HG03159 (cell line): Measurements from ENCODE around the gene PRRT2.
A peak's percentile ranks its signal among the peaks of the same experiment; 100 is the strongest.
"Not testable (repeated sequence)": the region's sequence is repeated elsewhere in the genome, so short reads cannot be mapped to it uniquely, and the experiment has no call there.

Experiments used
- ATAC-seq: cut with Tn5 transposase; IDR thresholded peaks from one replicate; pipeline ENCODE4 v1.9.1; 2021; ENCODE audit warnings: mild to moderate bottlenecking, moderate library complexity; ENCODE audit not compliant: unreplicated experiment

The PRRT2 gene

DNA sequence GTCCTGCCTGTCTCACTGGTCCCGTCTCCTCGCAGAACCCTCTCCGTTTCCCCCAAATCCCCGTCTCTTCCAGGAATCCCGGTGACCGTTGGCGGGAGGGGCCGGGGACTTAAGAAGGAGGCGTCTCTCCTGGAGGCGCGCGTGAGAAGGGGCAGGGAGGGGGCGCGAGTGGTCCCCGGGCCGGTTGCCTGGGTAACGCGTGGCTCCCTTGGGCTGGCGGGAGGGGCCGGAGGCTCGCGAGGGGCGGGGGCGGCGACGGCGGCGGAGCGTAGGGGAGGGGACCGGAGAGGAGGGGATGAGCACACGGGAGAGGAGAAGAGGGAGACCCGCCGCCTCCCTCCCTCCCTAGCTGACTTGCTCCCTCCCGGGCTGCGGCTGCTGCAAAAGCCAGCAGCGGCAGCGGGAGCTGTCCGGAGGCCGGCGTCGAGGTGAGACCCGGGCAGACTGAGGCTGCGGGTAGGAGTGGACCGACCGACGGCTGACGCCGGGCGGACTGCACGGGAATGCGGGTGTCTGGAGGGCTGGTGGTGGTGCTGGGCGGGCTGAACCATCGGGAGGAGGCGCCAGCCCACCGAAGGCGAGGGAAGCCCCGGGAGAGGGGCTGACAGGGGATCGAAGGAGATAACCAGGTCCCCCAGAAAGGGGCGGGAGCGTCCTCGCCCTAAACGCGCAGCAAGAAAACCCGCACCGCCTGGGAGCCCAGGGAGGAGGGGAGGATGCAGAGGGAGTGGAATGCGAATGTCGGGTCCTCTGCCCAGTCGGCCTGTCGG, at the start of gene PRRT2:
Gene PRRT2 (plus strand): TSS at position 298 of the 770 bp plus-strand sequence. CDS start 862 bp downstream, outside the sequence.
- ATAC-seq = no peak

DNA sequence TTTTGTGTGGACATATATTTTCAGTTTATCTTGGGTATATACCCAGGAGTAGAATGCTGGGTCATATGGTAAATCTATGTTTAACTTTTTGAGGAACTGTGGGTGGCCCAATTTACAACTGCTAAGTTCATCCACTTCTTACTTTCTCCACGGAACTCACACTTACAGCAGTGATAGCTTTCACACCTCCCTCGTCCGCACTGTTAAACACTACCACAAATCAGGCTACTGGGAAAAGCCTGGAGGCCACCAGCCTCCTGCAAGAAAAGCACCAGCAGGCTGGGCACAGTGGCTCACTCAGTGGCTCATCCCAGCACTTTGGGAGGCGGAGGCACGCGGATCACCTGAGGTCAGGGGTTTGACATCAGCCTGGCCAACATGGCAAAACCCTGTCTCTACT, 48.7 kb upstream of the PRRT2 start:
- no peak for ATAC-seq

DNA sequence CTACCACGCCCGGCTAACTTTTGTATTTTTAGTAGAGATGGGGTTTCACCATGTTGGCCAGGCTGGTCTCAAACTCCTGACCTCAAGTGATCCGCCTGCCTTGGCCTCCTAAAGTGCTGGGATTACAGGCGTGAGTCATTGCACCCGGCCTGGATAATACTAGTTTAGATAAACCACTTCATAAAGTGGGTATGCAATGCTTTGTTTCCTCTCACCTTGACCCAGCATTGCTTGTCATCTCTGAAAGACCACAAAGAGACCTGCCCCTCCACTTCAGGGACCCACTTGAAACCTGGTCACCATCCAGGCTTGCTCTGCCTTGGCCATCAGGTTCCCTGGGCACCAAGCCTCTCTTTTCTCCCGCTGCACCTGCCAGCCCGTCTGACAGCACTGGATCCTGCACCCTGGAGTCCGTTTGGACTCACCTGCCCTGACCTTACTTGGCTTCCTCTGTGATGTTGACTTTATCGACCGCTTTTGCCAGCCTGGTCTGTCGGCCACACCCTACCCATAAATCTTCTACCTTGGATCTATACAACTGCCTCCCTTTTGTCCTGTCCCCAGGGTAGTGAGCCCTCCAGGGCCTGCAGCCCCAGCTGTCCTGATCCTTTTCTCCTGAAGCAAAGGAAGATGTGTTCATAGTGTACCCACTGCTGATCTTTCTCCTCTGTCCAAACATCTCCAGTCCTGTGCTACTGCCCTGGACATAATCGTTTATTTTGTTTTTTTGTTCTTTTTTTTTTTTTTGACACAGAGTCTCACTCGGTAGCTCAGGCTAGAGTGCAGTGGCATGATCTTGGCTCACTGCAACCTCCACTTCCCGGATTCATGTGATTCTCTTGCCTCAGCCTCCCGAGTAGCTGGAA, 46.6 kb upstream of the PRRT2 start:
- ATAC-seq = no peak

DNA sequence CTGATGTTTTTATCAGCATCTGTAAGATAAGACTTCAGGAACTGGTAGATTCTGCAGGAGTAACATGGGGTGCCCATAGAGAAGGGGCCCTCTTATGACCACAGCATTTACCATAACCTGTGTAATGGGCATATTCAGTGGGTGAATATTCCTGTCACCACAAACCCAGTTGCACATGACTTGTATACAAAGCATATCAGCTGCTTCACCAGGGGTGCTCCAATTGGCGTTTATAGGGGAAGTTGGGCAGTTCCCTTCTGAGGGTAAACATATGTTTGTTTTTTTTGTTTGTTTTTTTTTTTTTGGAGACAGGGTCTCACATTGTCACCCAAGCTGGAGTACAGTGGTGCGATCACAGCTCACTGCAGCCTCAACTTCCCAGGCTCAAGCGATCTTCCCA, 45.4 kb upstream of the PRRT2 start:
- ATAC-seq = no peak

DNA sequence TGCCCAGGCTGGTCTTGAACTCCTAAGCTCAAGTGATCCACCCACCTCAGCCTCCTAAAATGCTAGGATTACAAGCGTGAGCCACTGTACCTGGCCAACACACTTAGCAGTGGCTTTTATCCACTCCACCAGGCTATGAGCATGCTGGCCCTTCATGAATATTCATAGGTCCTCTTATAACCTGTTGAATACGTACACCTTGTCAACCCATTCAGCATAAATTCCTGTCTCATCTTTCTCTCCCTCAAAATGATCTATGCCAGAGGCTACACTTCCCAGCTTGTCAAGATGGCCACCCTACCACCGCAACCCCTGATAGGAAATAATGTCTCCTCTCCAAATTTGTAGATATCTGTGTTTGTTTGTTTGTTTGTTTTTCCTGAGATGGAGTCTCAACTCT, 44.9 kb upstream of the PRRT2 start:
- no peak for ATAC-seq

DNA sequence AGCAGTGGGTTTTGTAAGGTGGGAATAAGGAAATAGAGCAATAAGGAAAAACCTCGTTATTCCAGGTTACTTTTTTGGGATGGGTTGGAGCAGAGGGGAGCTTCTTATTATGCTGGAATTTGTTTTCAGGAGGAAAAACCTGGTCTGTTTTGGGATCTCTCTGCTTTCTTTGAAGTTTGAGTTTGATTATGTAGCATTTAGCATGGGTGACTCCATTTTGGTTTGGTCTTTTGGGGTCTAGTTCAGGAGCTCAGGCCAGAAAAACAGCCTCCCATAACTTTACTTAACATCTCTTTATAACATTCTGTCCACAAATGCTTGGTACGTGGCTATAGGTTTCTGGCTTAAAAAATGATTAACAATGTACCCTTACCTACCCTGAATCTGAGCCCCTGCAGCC, 42.5 kb upstream of the PRRT2 start:
- ATAC-seq = no peak

DNA sequence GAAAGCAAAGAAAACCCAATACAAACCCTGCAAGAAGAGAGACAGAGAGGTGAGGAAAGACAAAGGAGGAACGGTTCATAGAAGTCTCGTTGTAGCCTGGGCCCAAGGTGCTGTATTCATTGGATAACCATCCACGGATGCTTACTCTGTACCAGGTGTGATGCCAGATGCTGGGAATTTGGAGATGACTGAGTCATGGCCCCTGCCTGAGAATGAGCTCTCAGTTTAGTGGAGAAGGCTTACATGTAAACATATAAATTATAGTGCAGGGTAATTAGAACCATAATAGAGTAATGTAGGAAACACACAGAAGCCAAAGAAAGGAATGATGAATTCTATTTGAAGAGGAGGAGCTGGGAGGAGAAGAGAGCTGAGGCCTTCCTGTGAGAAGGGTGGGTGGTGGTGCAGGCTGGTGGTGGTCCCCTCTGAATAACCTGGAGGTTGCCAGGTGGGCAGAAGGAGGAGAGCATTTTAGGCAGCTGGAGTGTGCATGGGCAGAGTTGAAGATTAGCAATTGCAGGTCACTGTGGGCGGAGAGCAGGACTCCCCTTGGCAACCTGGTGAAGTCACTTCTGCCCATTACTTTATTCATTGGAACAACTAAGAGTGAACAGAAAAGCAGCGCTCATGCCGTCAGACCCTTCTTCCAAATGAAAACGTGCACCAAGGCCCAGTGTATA, 41.6 kb upstream of the PRRT2 start:
- ATAC-seq = no peak

DNA sequence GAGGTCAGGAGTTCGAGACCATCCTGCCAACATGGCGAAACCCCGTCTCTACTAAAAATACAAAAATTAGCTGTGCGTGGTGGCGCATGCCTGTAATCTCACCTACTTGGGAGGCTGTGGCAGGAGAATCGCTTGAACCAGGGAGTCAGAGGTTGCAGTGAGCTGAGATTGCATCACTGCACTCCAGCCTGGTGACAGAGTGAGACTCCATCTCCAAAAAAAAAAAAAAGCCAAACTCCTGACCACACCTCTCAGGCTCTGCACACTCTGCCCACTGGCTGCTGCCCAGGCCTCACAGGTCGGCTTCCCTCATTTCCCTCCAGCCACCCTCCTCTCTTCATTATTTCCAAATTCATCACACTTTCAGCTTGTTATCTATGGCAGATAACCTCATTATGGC, 39.7 kb upstream of the PRRT2 start:
- ATAC-seq = not testable (repeated sequence)

DNA sequence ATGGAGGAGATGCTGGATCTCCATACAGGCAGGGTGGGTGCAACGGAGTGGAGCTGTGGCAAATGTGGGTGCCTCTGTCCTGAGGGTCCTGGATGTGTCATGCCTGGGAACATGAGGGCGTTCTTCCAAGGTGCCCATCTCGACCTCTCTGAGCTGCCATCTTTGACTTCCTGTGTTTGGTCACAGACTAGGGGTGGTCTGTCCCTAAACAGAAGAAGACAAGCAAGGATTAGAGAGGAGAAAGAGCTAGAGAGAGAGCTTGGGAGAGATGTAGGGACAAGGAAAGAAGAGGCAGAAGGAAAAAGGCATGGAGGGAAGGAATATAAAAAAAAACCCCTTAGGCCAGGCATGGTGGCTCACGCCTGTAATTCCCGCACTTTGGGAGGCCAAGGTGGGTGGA, 37.3 kb upstream of the PRRT2 start:
- ATAC-seq = no peak

DNA sequence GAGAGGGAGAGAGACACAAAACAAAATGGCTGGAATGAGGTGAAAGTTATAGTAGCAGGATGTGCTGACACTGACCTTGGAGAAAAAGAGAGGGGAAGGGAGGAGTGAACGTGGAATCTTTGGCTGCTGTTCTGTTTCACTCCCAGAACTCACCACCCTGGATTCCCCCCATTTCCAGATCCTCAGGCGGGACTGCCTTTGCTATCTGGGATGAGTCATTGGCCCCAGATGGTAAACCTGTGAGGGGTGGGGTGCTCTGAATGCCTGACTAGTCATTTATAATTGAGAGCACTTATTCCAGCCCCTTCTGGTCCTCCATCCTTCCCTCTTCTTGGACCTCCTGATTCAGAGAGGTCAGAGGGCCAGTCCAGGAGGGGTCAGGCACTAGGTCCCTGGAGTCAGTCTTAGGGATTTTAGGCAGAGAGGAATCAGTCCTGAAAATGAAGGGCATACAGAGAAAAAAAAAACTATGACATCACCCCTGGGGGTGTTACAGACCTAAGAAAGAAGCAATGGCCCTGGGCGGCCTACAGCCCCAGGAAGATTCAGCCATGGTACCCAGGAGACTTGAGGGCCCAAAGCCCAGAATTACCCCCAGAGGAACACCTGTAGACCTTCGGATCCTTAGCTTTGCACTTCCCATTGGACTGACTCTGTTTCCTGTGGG, 36.1 kb upstream of the PRRT2 start:
- no peak for ATAC-seq

DNA sequence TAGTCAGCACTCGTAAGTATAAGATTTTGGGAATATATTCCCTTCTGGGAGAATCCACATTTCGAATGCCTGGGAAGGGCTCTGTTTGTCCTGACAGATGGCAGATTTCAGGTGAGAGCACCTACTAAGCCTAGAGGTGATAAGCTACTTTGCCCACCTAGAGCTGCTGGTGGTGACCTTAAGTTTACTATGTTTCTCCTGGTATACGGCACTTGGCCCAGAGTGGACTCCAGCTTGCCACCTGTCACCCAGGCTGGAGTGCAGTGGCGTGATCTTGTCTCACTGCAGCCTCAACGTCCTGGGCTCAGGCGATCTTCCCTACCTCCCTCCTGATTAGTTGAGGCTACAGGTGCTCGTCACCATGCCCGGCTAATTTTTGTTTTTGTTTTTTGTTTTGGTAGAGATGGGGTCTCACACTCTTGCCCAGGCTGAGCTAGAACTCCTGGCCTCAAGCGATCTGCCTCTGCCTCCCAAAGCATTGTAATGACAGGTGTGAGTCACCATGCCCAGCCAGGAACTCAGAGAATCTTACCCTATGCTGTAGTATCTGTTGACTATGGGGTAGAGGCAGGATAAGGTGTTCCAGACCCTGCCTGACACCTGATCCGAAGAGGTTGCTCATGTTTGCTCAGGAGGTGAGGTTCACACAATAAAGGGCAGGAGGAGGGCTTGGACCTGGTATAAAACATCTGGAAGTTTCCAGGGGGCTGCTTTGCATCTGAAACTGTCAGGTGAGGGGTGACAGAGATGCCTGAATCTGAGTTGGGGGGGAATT, 34.2 kb upstream of the PRRT2 start, which contains the start of gene ZG16:
Gene ZG16 (plus strand): TSS at position 681 of the 775 bp plus-strand sequence. CDS start 1,011 bp downstream, outside the sequence.
- no peak for ATAC-seq

DNA sequence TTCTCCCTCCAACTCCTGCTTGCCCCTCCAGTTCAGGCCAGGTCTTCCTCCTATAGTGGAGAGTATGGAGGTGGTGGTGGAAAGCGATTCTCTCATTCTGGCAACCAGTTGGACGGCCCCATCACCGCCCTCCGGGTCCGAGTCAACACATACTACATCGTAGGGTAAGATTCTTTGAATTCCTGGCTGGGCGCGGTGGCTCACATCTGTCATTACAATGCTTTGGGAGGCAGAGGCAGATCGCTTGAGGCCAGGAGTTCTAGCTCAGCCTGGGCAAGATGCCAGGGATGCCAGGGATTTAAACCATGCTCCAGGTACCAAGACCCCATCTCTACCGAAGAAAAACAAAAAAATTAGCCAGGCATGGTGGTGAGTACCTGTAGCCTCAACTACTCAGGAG, 32.5 kb upstream of the PRRT2 start:
- no peak for ATAC-seq

DNA sequence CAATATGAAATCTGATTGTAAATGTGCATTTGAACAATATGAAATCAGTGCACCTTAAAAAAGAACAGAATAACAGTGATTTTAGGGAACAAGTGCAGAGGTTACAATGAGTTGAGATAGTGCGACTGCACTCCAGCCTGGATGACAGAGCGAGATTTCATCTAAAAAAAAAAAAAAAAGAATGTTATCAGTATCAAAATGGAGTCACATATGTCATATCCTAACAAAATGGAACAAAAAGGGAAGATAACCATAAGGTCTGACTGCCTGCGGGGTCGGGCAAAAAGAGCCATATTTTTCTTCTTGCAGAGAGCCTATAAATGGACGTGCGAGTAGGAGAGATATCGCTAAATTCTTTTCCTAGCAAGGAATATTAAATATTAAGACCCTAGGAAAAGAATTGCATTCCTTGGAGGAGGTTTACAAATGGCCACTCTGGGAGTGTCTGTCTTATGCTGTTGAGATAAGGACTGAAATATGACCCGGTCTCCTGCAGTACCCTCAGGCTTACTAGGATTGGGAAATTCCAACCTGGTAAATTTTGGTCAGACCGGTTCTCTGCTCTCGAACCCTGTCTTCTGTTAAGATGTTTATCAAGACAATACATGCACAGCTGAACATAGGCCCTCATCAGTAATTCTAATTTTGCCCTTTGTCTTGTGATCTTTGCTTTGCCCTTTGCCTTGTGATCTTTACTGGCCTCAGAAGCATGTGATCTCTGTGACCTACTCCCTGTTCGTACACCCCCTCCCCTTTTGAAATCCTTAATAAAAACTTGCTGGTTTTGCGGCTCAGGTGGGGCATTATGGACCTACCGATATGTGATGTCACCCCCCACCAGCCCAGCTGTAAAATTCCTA, 28.7 kb upstream of the PRRT2 start:
- ATAC-seq = not testable (repeated sequence)

DNA sequence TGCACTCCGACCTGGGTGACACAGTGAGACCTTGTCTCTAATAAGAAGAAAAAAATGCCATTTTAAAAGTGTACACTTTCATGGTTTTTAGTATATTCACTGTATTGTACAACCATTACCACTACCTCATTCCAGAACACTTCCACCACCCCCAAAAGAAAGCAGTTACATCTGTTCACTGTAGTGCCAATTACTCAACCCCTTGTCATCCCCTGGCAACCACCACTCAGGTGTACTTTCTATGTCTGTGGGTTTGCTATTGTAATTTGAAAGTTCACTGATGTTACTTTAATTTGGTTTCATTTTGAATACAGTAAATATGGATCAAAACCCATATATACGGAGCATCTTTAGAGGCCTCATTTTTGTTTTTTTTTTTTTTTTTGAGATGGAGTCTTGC, 27.8 kb upstream of the PRRT2 start:
- ATAC-seq = no peak

DNA sequence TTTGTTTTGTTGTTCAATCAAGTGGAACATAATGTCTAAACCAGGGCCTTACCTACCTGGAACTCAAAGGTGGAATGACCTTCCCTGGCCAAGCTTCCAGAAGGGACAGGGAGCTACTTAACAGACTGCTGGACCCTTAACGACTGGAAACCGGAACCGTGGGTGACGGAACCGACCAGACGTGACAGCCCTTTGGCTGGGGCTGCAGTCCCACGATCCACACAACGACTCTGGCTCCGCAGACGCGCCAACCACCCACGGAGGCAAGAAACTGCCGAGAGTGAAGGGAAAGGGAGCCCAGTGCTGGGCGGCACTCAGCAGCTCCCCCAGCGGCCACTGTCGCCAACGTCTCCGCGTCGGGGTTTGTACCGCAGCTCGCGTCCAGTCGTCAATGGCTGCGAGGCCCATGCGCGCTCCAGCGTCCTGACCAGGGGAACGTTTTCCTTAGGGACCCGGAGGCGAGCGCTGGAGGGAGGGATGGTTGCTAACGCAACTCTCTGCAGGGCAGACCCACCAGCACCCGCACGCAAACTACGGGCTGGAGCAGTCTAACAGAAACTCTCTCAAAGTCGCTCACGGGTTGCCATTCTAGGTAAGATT, 27.0 kb upstream of the PRRT2 start:
- ATAC-seq = no peak

DNA sequence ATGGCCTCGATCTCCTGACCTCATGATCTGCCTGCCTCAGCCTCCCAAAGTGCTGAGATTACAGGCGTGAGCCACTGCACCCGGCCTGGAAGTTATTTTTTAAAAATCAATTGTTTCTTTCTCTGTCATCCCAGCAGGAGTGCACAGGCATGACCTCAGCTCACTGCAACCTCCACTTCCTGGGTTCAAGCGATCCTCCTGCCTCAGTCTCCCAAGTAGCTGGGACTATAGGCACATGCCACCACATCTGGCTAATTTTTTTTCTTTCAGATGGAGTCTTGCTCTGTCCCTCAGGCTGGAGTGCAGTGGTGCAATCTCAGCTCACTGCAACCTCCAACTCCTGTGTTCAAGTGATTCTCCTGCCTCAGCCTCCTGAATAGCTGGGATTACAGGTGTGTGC, 24.8 kb upstream of the PRRT2 start:
- not testable (repeated sequence) for ATAC-seq

DNA sequence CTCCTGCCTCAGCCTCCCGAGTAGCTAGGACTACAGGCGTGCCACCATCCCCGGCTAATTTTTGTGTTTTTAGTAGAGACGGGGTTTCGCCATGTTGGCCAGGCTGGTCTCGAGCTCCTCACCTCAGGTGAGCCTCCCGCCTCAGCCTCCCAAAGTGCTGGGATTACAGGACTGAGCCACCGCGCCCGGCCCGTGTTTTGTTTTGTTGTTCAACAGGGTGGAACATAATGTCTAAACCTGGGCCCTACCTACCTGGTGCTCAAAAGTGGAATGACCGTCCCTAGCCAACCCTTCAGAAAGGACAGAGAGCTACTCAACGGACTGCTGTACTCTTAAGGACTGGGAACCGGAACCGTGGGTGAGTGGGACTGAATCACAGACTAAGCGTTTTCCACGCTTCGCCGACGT, 22.2 kb upstream of the PRRT2 start:
- ATAC-seq = no peak

DNA sequence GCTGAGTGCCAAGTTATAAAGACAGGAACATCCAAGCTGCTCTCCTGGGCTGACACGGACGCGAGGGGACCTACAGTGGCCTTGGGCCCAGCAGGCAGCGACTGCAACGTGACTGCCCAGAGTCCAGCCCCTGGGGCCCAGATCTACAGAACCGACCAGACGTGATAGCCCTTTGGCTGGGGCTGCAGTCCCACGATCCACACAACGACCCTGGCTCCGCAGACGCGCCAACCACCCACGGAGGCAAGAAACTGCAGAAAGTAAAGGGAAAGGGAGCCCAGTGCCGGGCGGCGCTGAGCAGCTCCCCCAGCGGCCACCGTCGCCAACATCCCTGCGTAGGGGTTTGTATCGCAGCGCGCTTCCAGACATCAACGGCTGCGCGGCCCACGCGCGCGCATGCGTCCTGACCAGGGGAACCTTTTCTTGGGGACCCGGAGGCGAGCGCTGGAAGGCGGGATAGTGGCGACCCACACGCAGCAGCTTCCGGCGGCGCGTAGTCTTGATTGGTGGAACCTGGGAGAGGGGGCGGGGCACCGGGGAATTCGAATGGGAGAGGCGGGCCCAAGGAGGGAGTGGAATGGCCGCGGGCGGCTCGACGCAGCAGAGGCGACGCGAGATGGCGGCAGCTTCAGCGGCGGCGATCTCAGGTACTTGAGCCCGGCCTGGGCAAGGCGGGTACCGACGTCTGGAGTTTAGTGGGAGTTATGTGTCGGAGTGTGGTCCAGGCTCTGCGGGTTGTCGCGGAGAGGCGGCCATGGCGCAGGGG, 21.6 kb upstream of the PRRT2 start, which contains the start of gene KIF22:
Gene KIF22 (plus strand): TSS at position 569 of the 766 bp plus-strand sequence. CDS start 9 bp downstream, at position 578.
- peak; percentile 96 for ATAC-seq
